Tibial nerve (tissue), 3 donors: ENCODE results near the gene TTC17.

ENCODE experiments used
- POLR2A ChIP-seq, 2 donors: fragments of 450-650 bp; IDR thresholded peaks; one replicate each; pipeline ENCODE4 v1.6.1; 2017; ENCODE audit warnings: antibody characterized with exemption in 2 of 2, mild to moderate bottlenecking in 2 of 2, moderate library complexity in 2 of 2
- TF ChIP-seq, protein P1 (sequence below), 5 experiments: fragments of 200-600 bp in 3 of 5; fragments of 450-650 bp in 2 of 5; sonication (generic) in 3 of 5; IDR thresholded peaks; one replicate each; pipeline ENCODE4 v1.5.1; 2016 to 2019; ENCODE audit warnings: antibody characterized with exemption in 5 of 5, mild to moderate bottlenecking in 3 of 5, moderate library complexity in 2 of 5

DNA sequence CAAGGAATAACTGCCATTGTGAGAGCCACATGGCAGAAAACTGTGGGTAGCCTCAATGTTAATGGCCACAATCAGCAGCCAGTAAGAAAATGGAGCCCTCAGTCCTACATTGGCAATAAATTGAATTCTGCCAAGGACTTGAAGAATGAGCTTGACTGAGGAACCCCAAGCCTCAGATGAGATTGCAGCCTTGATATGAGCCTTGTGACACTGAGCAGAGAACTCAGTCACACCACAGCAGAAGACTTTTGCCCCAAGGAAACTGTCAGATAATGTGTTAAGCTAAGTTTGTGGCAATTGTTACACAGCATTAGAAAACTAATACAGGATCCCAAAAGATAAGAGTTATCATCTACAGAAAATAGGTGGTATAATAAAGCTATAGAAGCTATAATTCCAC, 2.4 kb upstream of the TTC17 start:
- no peak for TF ChIP-seq POLR2A (IDR thresholded peaks at IDR 0.05)
- TF ChIP-seq, protein P1, sequence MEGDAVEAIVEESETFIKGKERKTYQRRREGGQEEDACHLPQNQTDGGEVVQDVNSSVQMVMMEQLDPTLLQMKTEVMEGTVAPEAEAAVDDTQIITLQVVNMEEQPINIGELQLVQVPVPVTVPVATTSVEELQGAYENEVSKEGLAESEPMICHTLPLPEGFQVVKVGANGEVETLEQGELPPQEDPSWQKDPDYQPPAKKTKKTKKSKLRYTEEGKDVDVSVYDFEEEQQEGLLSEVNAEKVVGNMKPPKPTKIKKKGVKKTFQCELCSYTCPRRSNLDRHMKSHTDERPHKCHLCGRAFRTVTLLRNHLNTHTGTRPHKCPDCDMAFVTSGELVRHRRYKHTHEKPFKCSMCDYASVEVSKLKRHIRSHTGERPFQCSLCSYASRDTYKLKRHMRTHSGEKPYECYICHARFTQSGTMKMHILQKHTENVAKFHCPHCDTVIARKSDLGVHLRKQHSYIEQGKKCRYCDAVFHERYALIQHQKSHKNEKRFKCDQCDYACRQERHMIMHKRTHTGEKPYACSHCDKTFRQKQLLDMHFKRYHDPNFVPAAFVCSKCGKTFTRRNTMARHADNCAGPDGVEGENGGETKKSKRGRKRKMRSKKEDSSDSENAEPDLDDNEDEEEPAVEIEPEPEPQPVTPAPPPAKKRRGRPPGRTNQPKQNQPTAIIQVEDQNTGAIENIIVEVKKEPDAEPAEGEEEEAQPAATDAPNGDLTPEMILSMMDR (IDR thresholded peaks at IDR 0.05): no peak
